IPS-18a (cell line): ENCODE data around the gene HINFP.

Experiments
- H3K27ac ChIP-seq: one replicate; pipeline ENCODE4 v1.5.1; 2013; ENCODE audit warnings: low read length
- H3K27me3 ChIP-seq: one replicate; pipeline ENCODE4 v1.6.1; 2013; ENCODE audit warnings: mild to moderate bottlenecking, low read length; ENCODE audit not compliant: control insufficient read depth, insufficient read depth
- H3K36me3 ChIP-seq: one replicate; pipeline ENCODE4 v1.6.1; 2013; ENCODE audit warnings: low read depth, low read length; ENCODE audit not compliant: control insufficient read depth
- H3K4me1 ChIP-seq: one replicate; pipeline ENCODE4 v1.6.1; 2013; ENCODE audit warnings: low read depth, low read length; ENCODE audit not compliant: control insufficient read depth
- H3K4me3 ChIP-seq: one replicate; pipeline ENCODE4 v1.5.1; 2013; ENCODE audit warnings: low read length
- H3K9ac ChIP-seq: one replicate; pipeline ENCODE4 v1.6.1; 2013; ENCODE audit warnings: mild to moderate bottlenecking, low read length, moderate library complexity
- H3K9me3 ChIP-seq: one replicate; pipeline ENCODE4 v1.6.1; 2013; ENCODE audit warnings: low read depth, low read length; ENCODE audit not compliant: control insufficient read depth

The HINFP gene

DNA sequence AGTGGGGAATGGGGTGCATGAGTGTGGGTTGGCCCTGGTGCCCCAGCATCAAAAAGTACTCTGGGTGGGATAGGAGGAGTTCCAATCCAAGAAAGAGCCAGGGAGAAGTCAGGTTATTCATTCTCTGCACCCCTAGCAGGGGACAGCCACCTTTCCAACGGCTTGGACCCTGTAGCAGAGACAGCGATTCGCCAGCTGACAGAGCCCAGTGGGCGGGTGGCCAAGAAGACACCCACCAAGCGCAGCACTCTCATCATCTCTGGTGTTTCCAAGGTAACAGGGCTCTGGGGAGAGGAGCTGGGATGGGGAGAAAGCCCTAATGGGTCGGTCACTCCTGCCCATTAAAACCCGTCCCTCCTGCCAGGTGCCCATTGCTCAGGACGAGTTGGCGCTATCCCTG, 7.7 kb upstream of the HINFP start:
- Histone ChIP-seq H3K4me1 (no peaks in the 10 kb centered on the region), H3K36me3 (no peaks in the 10 kb centered on the region), H3K9ac (no peak overlapping the region), H3K4me3 (no peak overlapping the region), H3K27me3 (peaks cover 5% of the 10 kb centered on the region), H3K27ac (no peak overlapping the region), H3K9me3 (no peaks in the 10 kb centered on the region)

DNA sequence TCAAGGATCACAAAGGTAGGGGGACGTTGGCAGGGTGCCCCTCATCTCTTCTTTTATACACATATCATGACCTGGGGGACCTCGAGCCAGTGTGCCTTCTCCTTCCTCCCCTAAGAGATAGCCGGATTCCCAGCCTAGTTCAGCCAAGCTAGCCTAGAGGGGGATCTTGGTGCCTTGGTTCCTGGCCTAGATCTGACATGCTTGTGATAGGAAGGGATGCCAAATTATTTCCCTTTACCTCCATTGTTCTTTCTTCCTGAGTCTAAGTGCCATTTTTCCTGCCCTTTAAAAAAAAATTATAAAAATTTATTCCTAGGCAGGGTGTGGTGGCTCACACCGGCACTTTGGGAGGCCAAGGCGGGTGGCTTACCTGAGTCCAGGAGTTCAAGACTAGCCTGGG, 7.0 kb upstream of the HINFP start:
- Histone ChIP-seq H3K4me1 (no peaks in the 10 kb centered on the region), H3K4me3 (no peak overlapping the region), H3K9me3 (no peaks in the 10 kb centered on the region), H3K27me3 (no peaks in the 10 kb centered on the region), H3K27ac (no peak overlapping the region), H3K9ac (no peak overlapping the region), H3K36me3 (no peaks in the 10 kb centered on the region)

DNA sequence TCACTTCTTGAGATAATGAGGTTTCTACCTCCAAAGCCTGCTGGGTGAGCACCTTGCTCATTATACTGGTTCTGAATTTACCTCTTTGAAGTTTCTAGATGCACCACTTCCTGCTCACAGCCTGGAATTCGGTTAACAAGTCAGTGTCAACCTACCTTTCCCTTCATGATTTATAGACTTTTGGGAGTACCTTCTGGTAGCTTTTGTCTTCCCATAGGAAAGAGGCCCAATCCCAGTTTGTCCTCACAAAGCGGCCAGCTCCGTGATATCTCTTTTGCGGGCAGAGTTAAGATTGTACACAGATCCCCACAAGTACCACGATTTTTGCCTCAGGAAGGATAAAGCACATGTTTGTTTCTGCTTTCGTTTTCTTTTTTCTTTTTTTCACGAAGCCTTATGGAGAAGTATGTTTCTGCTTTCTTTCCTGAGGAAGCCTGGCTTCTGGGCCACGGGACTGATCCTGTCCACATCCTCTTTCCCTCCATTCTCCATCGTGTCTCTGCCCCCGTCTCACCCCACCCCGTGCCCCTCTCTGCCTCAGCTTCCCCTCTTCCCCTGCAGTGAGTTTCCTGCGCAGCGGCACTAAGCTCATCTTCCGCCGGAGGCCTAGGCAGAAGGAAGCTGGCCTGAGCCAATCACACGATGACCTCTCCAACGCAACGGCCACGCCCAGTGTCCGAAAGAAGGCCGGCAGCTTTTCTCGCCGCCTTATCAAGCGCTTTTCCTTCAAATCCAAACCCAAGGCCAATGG, 5.7 kb upstream of the HINFP start:
- Histone ChIP-seq H3K27me3 (no peaks in the 10 kb centered on the region), H3K9ac (no peak overlapping the region), H3K9me3 (no peaks in the 10 kb centered on the region), H3K4me3 (no peak overlapping the region), H3K27ac (no peak overlapping the region), H3K36me3 (no peaks in the 10 kb centered on the region), H3K4me1 (peaks cover 3% of the 10 kb centered on the region)

DNA sequence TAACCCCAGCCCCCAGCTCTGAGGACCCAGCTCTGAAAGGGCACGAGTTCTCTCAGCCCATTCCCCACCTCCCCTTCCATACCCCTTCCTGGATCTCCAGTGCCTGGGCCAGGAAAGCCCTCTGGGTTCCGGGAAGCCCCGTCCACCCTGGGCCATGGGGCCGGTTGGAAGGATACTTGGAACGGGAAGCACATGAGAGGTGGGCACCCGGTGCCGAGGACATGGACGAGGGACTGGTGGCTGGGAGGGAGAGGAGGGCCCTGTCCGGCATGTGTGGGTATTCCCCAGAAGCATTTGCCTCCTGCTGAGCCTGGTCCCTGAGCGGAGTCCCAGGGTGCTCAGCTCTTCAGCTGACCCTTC, 5.2 kb upstream of the HINFP start:
- no peak overlapping the region for H3K4me3 ChIP-seq
- H3K9ac ChIP-seq: no peak overlapping the region
- no peak overlapping the region for H3K27ac ChIP-seq
- H3K4me1 ChIP-seq: peaks cover 6% of the 10 kb centered on the region
- H3K27me3 ChIP-seq: no peaks in the 10 kb centered on the region
- no peaks in the 10 kb centered on the region for H3K36me3 ChIP-seq
- H3K9me3 ChIP-seq: no peaks in the 10 kb centered on the region

DNA sequence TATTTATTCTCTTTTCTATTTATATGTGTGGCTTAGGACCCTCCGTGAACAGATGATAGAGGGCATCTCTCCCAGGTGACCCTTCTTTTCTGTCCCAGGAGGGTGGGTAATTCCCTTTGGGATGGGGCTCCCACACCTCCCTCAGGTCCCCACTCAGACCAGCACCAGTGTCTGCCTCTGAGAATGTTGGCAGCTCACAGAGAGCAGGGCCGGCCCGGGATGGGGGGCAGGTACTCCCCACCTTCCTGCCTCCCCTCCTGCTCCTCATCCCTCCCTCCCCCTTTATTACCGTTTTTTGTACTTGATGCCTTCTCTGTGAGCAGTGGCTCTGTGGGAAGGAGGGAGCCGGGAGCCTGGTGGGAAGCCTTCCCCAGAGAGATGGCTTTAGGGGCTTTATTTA, 4.8 kb upstream of the HINFP start:
- H3K36me3 ChIP-seq: no peaks in the 10 kb centered on the region
- H3K27ac ChIP-seq: no peak overlapping the region
- no peak overlapping the region for H3K4me3 ChIP-seq
- H3K27me3 ChIP-seq: no peaks in the 10 kb centered on the region
- H3K4me1 ChIP-seq: peaks cover 6% of the 10 kb centered on the region
- no peak overlapping the region for H3K9ac ChIP-seq
- no peaks in the 10 kb centered on the region for H3K9me3 ChIP-seq

DNA sequence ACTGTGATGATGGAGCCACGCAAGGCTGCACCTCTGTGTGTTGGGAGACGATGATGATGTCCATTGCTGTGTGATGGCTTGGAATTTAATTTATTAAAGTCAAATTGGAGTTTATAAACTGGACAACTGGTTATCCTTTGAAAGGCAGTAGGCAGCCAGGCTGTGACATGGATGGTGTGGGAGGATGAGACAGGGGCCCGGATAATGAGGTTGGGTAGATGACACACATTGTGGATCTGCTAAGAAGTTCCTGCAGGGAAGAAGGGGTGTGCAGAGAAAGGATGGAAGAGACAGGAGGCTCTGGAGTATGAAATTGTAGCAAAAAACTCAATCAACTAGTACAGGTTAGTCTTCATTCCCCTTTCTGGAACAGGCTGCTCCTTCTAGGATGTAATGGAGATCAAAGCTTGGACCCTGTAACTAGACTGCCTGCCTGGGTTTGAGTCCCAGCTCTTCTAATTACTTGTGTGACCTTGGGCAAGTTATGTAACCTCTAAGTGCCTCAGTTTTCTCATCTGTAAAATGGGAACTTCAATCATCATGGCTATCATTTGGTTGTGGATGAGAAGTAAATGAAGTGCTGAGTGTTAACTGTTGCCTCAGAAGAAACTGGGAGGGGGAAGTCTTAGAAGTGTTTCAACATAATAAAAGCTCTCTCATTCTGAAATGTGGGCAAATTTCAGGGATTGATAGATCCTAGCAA, 4.2 kb upstream of the HINFP start:
- Histone ChIP-seq H3K27me3 (no peaks in the 10 kb centered on the region), H3K9me3 (no peaks in the 10 kb centered on the region), H3K4me3 (no peak overlapping the region), H3K4me1 (peaks cover 6% of the 10 kb centered on the region), H3K27ac (no peak overlapping the region), H3K36me3 (no peaks in the 10 kb centered on the region), H3K9ac (no peak overlapping the region)

DNA sequence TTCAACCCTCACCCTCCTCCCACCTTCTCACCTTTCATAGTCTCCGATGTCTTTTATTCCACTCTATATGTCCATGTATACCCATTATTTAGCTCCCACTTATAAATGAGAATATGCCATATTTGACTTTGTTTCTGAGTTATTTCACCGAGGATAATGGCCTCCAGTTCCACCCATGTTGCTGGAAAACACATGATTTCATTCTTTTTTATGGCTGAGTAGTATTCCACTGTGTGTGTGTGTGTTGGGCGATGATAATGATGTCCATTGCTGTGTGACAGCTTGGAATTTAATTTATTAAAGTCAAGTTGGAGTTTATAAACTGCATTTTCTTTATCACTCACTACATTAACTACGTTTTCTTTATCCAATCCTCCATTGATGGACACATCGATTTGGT, 3.2 kb upstream of the HINFP start:
- Histone ChIP-seq H3K27ac (no peak overlapping the region), H3K27me3 (no peaks in the 10 kb centered on the region), H3K9me3 (no peaks in the 10 kb centered on the region), H3K9ac (no peak overlapping the region), H3K4me3 (no peak overlapping the region), H3K36me3 (no peaks in the 10 kb centered on the region), H3K4me1 (peaks cover 6% of the 10 kb centered on the region)

DNA sequence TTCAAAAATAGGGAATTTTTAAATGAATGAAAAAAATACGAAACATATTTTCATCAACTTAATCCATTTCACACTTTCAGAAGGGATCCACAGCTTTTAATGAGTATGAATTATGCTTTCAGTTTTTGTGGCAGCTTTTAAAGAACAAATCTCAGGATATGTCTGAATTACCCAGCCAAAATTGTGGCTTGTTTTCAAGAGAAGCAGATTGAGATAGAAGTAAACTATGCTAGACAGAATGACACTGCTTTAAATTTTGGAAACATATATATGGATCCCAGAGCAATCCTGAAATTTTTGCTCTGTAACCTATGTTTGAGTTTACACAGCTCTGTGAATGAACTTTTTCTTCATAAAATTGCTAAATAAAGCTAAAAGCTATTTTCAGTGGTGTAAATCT, 2.4 kb upstream of the HINFP start:
- Histone ChIP-seq H3K27me3 (no peaks in the 10 kb centered on the region), H3K4me3 (no peak overlapping the region), H3K4me1 (peaks cover 6% of the 10 kb centered on the region), H3K27ac (no peak overlapping the region), H3K9me3 (no peaks in the 10 kb centered on the region), H3K9ac (no peak overlapping the region), H3K36me3 (peaks cover 3% of the 10 kb centered on the region)

DNA sequence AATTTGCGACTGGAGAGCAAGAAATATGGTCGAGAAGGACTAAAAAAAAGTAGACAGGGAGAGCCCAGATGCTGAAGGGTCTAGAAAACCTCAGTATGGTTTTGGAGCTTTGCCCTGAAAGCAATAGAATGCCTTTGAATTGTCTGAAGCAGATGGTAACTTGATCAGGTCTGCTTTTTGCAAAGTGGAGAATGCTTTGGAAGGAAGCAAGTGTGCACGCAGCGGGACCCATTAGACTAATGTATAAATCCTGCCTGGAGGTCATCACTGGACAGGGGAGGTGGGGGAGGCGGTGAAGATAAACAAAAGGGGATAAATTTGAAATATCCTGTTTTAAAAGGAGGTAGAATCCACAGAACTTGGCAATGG, 757 bp upstream of the HINFP start:
- Histone ChIP-seq H3K9me3 (no peaks in the 10 kb centered on the region), H3K4me1 (peaks cover 6% of the 10 kb centered on the region), H3K9ac (peak overlapping the region; percentile 61), H3K36me3 (peaks cover 9% of the 10 kb centered on the region), H3K27me3 (no peaks in the 10 kb centered on the region), H3K27ac (peak overlapping the region; percentile 63), H3K4me3 (peak overlapping the region; percentile 94)

DNA sequence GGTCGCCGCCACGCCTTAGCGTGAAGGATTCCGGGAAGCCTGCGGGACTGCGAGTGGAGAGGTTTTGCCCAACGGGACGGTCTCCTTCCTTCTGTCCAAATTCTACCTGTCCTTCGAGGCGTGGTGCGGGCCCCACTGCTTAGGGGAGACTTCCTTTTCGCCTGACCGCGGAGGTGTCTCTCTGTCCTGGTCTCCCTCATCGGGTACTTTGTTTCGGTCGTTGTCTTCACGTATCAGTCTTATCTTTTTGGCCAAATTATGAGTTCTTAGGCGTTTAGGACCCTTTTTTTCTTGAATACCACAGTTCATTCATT, 388 bp downstream of the HINFP start:
- Histone ChIP-seq H3K36me3 (peaks cover 9% of the 10 kb centered on the region), H3K27ac (peak overlapping the region; percentile 70)

DNA sequence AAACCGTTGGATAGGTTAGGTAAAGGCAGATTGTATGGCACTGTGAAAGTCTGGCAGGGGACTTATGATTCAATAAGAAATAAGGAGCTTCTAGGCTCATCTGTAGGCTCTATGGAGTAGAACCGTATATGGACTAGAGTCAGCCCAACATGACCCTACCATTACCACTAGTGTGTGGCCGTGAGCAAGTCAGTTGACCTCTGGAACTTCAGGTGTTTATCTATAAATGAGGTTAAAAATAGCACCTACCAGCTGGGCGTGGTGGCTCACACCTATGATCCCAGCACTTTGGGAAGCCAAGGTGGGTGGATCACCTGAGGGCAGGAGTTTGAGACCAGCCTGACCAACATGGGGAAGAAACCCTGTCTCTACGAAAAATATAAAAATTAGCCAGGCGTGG, 4.4 kb downstream of the HINFP start:
- Histone ChIP-seq H3K27me3 (no peaks in the 10 kb centered on the region), H3K36me3 (peaks cover 17% of the 10 kb centered on the region), H3K4me3 (no peak overlapping the region), H3K9ac (no peak overlapping the region), H3K9me3 (no peaks in the 10 kb centered on the region), H3K4me1 (peaks cover 2% of the 10 kb centered on the region), H3K27ac (no peak overlapping the region)

More for the DNA sequence above, 388 bp downstream of the HINFP start:
- H3K9me3 ChIP-seq: no peaks in the 10 kb centered on the region
- peak overlapping the region; percentile 66 for H3K9ac ChIP-seq
- H3K4me3 ChIP-seq: peak overlapping the region; percentile 94
- H3K4me1 ChIP-seq: peaks cover 6% of the 10 kb centered on the region
- no peaks in the 10 kb centered on the region for H3K27me3 ChIP-seq

DNA sequence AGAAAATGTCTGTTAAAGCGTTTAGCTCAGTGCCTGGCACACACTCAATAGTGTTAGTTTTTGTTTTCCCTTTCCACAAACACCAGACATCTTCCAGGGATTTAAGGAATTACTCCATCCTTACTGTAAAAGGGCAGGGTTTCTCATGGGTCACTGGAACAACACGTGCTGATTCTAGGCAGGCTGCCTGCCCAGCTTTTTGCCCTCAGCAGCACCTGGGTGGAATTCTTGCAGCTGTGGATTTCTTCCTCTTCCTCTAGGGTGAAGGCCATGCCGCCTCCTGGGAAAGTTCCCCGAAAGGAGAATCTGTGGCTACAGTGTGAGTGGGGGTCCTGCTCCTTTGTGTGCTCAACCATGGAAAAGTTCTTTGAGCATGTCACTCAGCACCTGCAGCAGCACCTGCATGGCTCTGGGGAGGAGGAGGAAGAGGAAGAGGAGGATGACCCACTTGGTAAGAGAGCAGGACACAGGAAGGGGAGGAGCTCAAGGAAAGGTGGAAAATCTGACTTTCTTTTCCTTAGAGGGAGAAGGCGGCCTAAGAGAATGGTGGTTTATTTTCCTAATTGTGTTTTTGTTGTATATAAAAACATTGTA, 5.4 kb downstream of the HINFP start:
- Histone ChIP-seq H3K4me1 (no peaks in the 10 kb centered on the region), H3K36me3 (peaks cover 26% of the 10 kb centered on the region), H3K27me3 (no peaks in the 10 kb centered on the region), H3K4me3 (no peak overlapping the region), H3K27ac (no peak overlapping the region), H3K9ac (no peak overlapping the region), H3K9me3 (no peaks in the 10 kb centered on the region)
